HG03575 (cell line): ENCODE data around the gene DENND4C.
"Not testable (repeated sequence)": the region's sequence is repeated elsewhere in the genome, so short reads cannot be mapped to it uniquely, and the experiment has no call there.

ENCODE experiments used
- ATAC-seq: cut with Tn5 transposase; IDR thresholded peaks from one replicate; pipeline ENCODE4 v1.9.1; 2021; ENCODE audit not compliant: unreplicated experiment, insufficient number of reproducible peaks, low FRiP score; ENCODE audit errors: extremely low read depth

Gene DENND4C

DNA sequence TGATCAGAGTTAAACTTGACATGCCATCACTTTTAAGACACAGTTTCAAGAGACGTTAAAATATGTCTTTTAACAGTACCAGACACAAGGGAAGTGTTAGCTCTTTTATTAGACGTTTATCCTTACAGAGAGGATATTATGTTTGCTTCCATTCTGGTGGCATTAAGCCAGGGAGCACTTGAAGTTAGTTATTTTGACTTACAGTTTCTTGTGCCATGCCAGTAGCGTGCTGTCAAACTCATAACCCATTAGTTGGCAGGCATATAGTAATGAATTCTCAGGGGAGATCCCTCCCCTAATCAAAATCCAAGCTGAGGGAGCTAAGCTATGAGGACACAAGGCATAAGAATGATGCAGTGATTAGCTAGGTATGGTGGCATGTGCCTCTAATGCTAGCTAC, 83.1 kb downstream of the DENND4C start:
- ATAC-seq: no peak

DNA sequence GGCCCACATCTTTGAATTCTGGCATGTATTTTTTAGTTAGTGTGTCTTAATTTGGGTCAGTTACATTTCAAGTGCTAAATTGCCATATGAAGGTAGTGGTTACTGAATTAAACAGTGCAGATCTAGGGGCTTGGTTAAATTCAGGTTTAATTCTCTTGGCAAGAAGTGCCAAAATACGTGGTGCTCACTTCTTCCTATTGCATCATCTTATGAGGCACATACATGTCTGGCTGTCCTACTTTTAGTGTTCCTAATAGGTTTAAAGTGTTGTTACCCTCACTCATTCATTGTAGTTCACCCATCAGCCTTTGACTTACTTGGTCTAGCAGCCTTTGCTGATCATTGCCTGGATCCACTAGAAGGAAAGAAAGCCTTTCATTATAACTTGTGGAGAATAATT, 90.0 kb downstream of the DENND4C start:
- no peak for ATAC-seq

GRCh38 chr9:19331877-19332276, 101.4 kb downstream of the DENND4C start:
- no peak for ATAC-seq

DNA sequence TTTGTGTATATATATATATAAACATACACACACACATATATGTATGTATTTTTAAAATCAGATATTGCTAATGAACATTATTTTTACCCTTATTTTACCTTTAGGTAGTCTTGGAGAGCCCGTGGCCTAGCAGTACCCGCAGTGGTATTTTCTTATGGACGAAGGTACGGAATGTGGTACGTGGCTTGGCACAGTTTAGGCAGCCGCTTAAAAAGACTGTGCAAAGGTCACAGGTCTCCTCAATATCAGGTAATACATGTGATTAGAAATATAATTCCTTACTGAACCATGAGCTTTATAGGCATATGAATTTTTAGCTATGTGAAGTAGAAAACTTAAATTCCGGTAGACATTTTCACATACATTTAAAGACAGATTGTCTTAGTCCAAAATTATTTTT, 105.7 kb downstream of the DENND4C start:
- no peak for ATAC-seq

DNA sequence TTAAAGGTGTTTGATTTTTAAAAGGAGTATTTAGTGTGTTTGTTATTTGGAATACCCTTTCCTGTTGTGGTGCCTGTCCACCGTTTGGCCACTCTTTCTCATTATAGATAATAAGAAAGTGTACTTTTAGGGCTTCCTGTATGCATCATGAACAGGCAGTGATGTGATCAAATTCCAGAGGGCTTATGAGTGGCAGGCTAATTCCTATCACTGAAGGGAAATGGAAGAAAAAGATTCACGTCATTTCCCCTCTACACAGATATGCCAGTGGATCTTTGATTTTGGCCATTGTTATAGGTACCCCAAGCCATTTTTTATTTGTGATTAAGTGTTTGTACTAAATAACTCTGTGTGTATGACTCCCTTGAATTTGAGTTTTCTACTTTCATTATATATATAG, 112.5 kb downstream of the DENND4C start:
- no peak for ATAC-seq

DNA sequence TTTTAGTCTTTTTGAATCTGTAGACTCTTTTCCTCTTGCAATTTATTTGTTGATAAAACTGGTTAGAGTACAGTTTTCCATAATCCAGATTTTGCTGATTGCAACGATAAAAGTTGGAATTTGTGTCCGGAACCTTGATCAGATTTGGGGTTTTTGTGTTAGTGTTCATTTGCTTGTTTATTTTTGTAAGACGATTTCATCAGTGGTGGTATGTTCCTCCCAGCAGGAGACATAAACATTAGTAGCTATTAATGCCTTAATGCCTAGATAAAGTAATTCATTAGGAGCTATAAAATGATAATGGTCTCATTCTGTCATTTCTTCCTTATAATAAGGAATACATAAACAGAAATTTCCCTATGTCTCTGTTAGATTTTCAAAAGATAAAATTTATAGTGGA, 128.2 kb downstream of the DENND4C start:
- ATAC-seq: no peak

- no peak for ATAC-seq
Observed at GRCh38 chr9:19369107-19369506, 138.6 kb downstream of the DENND4C start.

DNA sequence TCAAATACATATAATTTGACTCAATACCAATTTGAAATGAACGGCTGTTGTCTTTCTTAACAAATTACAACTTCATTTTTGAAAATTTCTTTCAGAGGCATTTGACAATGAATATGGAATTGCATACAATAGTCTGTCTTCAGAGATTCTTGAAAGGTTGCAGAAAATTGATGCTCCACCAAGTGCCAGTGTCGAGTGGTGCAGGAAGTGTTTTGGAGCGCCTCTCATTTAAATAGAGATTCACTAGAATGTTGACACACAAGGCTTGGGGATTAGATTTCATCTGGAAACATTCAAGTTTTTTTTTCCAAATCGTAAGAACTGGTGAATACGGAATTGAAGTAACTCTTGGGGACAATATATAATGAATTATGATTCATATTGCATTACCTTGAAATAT, 141.4 kb downstream of the DENND4C start:
- ATAC-seq: no peak

GRCh38 chr9:19372567-19372966, 142.1 kb downstream of the DENND4C start:
- ATAC-seq: no peak

GRCh38 chr9:19373527-19373926, 143.0 kb downstream of the DENND4C start:
- ATAC-seq: no peak

- ATAC-seq: no peak
Observed at GRCh38 chr9:19375538-19375937, 145.0 kb downstream of the DENND4C start.

DNA sequence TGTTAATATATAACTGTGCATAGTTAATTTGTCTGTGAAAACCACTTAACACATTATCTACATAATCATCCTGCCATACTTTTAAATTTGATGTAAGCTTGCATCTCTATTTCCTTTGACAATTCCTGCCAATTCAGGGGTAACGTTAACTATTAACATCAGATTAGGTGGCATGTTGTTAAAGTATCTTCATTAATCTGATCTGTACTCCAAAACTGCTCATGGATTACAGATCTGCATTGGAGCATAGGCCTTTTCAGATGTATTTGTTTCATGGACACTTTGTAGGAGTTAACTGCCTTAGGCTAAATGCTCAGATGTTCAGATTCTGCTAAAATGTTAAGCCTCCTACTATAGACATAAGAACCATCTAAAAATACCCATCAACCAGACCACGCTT, 146.4 kb downstream of the DENND4C start:
- ATAC-seq: no peak

GRCh38 chr9:19378164-19378563, 147.7 kb downstream of the DENND4C start:
- ATAC-seq: no peak

DNA sequence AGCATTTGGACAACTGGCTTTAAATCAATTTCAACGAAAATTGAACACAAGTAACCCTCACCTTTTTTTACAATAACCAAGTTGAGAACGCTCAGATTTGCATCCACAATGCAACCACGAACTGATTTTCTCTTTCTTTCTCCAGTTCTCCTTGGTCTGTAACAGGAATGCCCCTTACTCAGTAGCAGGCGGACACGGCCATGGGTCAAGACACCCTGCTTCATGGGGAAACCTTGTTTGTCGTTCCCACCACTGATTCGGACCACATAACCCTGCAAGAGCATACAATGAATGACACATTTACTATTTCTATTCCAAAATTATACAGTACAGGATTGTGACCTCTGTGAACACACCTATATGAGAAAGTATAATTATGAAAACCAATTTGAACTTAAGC, 148.2 kb downstream of the DENND4C start:
- ATAC-seq: no peak

- ATAC-seq: no peak
Observed at GRCh38 chr9:19379283-19379682, 148.8 kb downstream of the DENND4C start.

DNA sequence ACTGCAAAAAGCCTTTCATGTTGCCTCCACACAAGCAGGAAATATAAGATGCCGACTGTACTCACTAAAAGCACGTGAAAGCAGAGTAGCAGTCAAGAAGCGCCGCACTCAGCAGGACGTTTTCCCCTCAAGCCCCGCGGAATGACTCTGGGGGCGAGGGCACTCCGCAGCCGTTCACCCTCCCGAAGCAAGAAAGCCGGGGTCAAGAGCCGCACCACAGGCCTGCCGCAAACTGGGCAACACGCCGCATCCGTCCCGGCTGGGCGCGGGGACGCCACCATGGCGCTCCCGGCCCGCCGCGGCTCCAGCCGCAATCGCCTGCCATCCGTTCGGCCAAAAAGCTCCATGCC, 149.2 kb downstream of the DENND4C start:
- ATAC-seq: no peak

DNA sequence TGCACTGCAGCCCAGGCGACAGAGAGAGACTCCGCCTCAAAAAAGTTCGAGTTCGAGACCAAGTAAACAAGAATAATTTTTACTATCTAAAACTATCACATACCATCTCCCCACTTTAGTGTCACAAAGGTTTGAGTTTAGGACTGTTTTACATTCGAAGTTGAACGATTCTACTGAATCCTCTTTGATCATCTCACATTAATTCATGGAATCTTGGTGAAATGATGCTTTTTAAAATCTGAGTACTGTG, 150.3 kb downstream of the DENND4C start:
- no peak for ATAC-seq

DNA sequence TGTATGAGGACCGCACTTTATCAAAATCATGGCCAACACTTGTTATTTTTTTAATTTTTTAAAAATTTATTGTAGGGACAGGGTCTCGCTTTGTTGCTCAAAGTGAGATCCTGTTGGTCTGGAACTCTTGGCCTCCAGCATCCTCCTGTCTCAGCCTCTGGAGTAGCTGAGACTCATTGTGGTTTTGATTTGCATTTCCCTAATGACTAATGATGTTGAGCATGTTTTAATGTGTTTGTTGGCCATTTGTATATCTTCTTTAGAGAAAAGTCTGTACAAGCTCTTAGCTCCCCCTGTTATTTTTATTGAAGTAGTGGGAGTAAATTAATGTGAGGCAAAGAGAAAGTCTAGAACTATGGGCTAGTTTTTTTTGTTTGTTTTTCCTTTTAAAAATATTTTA, 151.2 kb downstream of the DENND4C start:
- no peak for ATAC-seq

GRCh38 chr9:19385212-19385611, 154.7 kb downstream of the DENND4C start:
- ATAC-seq: not testable (repeated sequence)

GRCh38 chr9:19385786-19386501, 155.5 kb downstream of the DENND4C start:
- ATAC-seq: no peak

DNA sequence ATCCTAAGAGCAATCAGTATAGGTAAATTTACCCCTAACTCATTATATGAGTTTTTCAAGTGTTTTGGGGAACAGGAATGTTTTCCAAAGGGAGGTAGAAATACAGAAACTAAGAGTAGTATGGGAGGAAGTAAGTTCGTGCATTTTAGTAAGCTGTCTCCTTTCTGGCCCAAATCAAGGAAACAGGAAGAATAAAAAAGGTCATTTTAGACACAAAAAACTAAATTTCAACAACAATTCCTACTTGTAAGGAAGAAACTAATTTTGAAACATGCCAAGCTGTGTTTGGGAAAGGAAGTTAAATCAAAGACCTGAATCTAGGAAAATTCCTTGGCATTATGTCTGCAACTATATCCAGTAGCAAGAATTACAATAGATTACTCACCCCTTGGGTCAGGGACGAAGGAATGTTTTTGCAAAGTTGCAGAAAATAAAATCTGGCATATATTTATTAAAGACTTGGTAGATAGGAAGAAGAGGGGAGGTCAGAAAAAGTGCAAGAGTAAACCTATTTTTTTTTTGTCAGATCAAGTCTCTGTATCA, 156.1 kb downstream of the DENND4C start:
- no peak for ATAC-seq
